SK-N-MC (cell line): ENCODE measurements around the gene SHLD1.

Experiments
- EZH2 ChIP-seq: fragments of 200-600 bp; sonication (generic); IDR thresholded peaks from one replicate; pipeline ENCODE4 v1.6.1; 2017; ENCODE audit warnings: antibody characterized with exemption
- POLR2AphosphoS5 ChIP-seq: IDR thresholded peaks from 2 replicates; pipeline ENCODE4 v1.6.1; 2012; ENCODE audit warnings: mild to moderate bottlenecking, low read depth, low read length, borderline replicate concordance

GRCh38 chr20:5834436-5835005 is 84.3 kb downstream of the SHLD1 start:
- TF ChIP-seq EZH2 (no peak), POLR2AphosphoS5 (no peak)
